HCT116 (cell line): ENCODE results near the gene YY1. TPM values are rescaled to one million over a fixed set of nuclear protein-coding genes. Genes with fewer than 3 reads are reported as not detected.

Source experiments
- ATAC-seq: fragments of 200-7000 bp; cut with Tn5 transposase; 2 replicates; pipeline ENCODE4 v1.9.1; 2020; ENCODE audit warnings: mild to moderate bottlenecking, moderate library complexity
- BruUV-seq: library from RNA; stranded (reverse); fragments of 400-500 nt; replicated peaks from 2 replicates; lab custom pipeline; 2021; lab: Mats Ljungman, UMichigan
- CTCF ChIA-PET: fragments of 300-600 bp; sonication (Branson Sonifier 250); formaldehyde crosslinking; loops from one replicate; lab custom pipeline; 2021; ENCODE audit warnings: antibody characterized with exemption; lab: Charles Lee
- POLR2A ChIA-PET: fragments of 300-600, 350-600 bp; sonication (Branson Sonifier 250); formaldehyde crosslinking; loops from one replicate; lab custom pipeline; 2021; ENCODE audit warnings: antibody characterized with exemption; lab: Charles Lee
- RAD21 ChIA-PET, 2 experiments: fragments of 300-600 bp; sonication (Branson Sonifier 250); formaldehyde crosslinking; loops; one replicate each; lab custom pipeline; 2023; ENCODE audit warnings: low total read pairs in 2 of 2; ENCODE audit not compliant: uncharacterized antibody in 2 of 2, unreplicated experiment in 2 of 2, low non-redundant PET in 1 of 2; lab: Charles Lee
- DNase-seq: peaks from one replicate; pipeline ENCODE4 v3.0.0-alpha.2; 2010; ENCODE audit warnings: low read depth, low spot score
- H2AFZ ChIP-seq: fragments of 200-600 bp; shearing (Covaris generic), sonication (generic); 2 replicates; pipeline ENCODE4 v1.6.1; 2017; ENCODE audit warnings: low read depth, mixed run types, mixed read lengths, antibody characterized with exemption, low read length; ENCODE audit not compliant: poor library complexity, severe bottlenecking
- H3K27ac ChIP-seq: 2 replicates; pipeline ENCODE4 v1.5.1; 2012; ENCODE audit warnings: low read depth, low read length
- H3K27me3 ChIP-seq: fragments of 200-600 bp; sonication (generic); 2 replicates; pipeline ENCODE4 v1.6.1; 2016; ENCODE audit warnings: mixed run types, low read length, mixed read lengths; ENCODE audit not compliant: insufficient read depth
- H3K36me3 ChIP-seq, 2 experiments: fragments of 200-500 bp in 1 of 2; fragments of 200-600 bp in 1 of 2; sonication (Bioruptor generic) in 1 of 2; sonication (generic) in 1 of 2; 2 replicates each; pipeline versions ENCODE4 v1.5.1 to v1.6.1; 2014 to 2016; ENCODE audit warnings: low read length in 2 of 2, inconsistent platforms in 1 of 2, mixed read lengths in 1 of 2, mixed run types in 1 of 2; ENCODE audit not compliant: insufficient read depth in 2 of 2, control insufficient read depth in 1 of 2
- H3K4me1 ChIP-seq, 2 experiments: fragments of 200-600 bp in 1 of 2; sonication (generic) in 1 of 2; 2 replicates each; pipeline versions ENCODE4 v1.5.1 to v1.6.1; 2012 to 2017; ENCODE audit warnings: low read length in 2 of 2, inconsistent platforms in 1 of 2, mild to moderate bottlenecking in 1 of 2, mixed read lengths in 1 of 2, mixed run types in 1 of 2, moderate library complexity in 1 of 2; ENCODE audit not compliant: insufficient read depth in 2 of 2, control insufficient read depth in 1 of 2
- H3K4me2 ChIP-seq: fragments of 200-600 bp; sonication (generic); 2 replicates; pipeline ENCODE4 v1.6.1; 2017; ENCODE audit warnings: mixed run types, low read length, mixed read lengths
- H3K4me3 ChIP-seq, 2 experiments: fragments of 200-600 bp in 1 of 2; sonication (generic) in 1 of 2; replicated peaks in 1 of 2; 2 replicates each; pipeline ENCODE4 v1.5.1; 2011 to 2016; ENCODE audit warnings: low read length in 2 of 2, control low read depth in 1 of 2, low read depth in 1 of 2, mild to moderate bottlenecking in 1 of 2, mixed read lengths in 1 of 2, mixed run types in 1 of 2
- H3K79me2 ChIP-seq: fragments of 200-600 bp; sonication (generic); 2 replicates; pipeline ENCODE4 v1.6.1; 2017; ENCODE audit warnings: mild to moderate bottlenecking, mixed run types, low read length, moderate library complexity, mixed read lengths; ENCODE audit not compliant: insufficient read depth
- H3K9ac ChIP-seq: fragments of 200-600 bp; sonication (generic); 2 replicates; pipeline ENCODE4 v1.6.1; 2016; ENCODE audit warnings: low read length, mixed read lengths
- H3K9me2 ChIP-seq: fragments of 200-600 bp; sonication (generic), shearing (Covaris generic); 2 replicates; pipeline ENCODE4 v1.6.1; 2017; ENCODE audit warnings: mixed run types, mild to moderate bottlenecking, moderate library complexity; ENCODE audit not compliant: insufficient read depth
- H3K9me3 ChIP-seq, 2 experiments: fragments of 200-500 bp in 1 of 2; fragments of 200-600 bp in 1 of 2; sonication (Bioruptor generic) in 1 of 2; sonication (generic) in 1 of 2; 2 replicates each; pipeline ENCODE4 v1.6.1; 2014 to 2017; ENCODE audit warnings: low read length in 2 of 2, mixed read lengths in 2 of 2, inconsistent platforms in 1 of 2, low read depth in 1 of 2, mild to moderate bottlenecking in 1 of 2, mixed run types in 1 of 2, moderate library complexity in 1 of 2; ENCODE audit not compliant: control insufficient read depth in 1 of 2, insufficient read depth in 1 of 2
- H4K20me1 ChIP-seq: fragments of 200-600 bp; sonication (generic), shearing (Covaris generic); 2 replicates; pipeline ENCODE4 v1.6.1; 2017; ENCODE audit warnings: mixed run types, mild to moderate bottlenecking, moderate library complexity; ENCODE audit not compliant: insufficient read depth
- POLR2AphosphoS5 ChIP-seq: IDR thresholded peaks from 2 replicates; pipeline ENCODE4 v1.6.1; 2011; ENCODE audit warnings: mild to moderate bottlenecking, low read depth, low read length, moderate library complexity
- SIN3A ChIP-seq: IDR thresholded peaks from 2 replicates; pipeline ENCODE4 v1.6.1; 2012; ENCODE audit warnings: low read depth
- SP1 ChIP-seq: IDR thresholded peaks from 2 replicates; pipeline ENCODE4 v1.6.1; 2012; ENCODE audit warnings: low read depth
- YY1 ChIP-seq: IDR thresholded peaks from 2 replicates; pipeline ENCODE4 v1.6.1; 2011; ENCODE audit warnings: low read length, low read depth, moderate library complexity, mild to moderate bottlenecking; ENCODE audit not compliant: insufficient replicate concordance; ENCODE audit errors: extremely low read depth
- ZFX ChIP-seq: fragments of 450-650 bp; IDR thresholded peaks from 2 replicates; pipeline ENCODE4 v1.6.1; 2017
- intact Hi-C: fragments of 100-400 bp; cut with micrococcal nuclease; formaldehyde crosslinking; loops from 2 replicates; pipeline ENCODE4 v1.10.0; 2022
- total RNA-seq: library from RNA; stranded (reverse); gene quantifications from one replicate; pipeline ENCODE4 v1.2.1, GENCODE V29; 2021; ENCODE audit not compliant: unreplicated experiment
- TF ChIP-seq, protein P1 (sequence below): IDR thresholded peaks from 2 replicates; pipeline ENCODE4 v1.6.1; 2012
- TF ChIP-seq, protein P2 (sequence below): IDR thresholded peaks from 2 replicates; pipeline ENCODE4 v1.6.1; 2012

The YY1 gene
- total RNA-seq, 1 experiment from 2014 or later = 111 TPM

DNA sequence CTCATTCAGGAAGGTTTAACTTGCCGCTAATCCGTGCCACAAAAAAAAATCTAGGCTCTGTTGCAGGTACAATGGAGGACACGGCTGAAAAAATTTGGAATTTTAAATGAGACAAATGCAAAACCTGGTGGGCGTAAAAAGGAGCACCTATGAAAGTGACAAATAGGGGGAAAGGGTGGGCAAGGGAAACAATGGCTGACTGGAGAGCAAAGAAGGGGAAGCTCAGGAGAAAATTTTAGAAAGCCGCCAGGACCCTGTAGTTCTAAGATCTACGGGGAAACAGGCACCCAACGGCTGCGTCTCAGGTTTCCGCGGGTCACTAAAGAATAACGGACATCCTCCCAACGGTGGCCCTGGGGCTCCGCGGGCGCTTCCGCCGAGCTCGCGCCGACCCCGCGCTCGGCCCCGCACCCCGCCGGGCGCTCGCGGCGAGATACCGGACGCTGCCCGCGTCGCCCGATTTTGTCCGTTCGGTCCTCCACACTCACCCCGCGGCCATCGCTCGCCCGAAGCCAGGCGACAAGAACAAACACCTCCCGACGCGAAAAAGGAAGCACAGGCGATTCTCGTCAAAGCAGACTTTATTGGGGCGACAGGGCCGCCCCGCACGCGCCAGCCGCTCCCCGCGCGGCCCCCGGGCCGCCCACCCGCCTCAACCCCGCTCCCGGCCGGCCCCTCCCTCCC, 1.1 kb upstream of the YY1 start:
- intact Hi-C loops = loop anchor here (1.0 kb wide), 1 partner anchor 45 kb away; no protein-coding TSS in a partner anchor
- H3K27ac ChIP-seq = peak overlapping the region; percentile 99
- ChIA-PET RAD21 (no interaction called here), POLR2A (no interaction called here), CTCF (no interaction called here)
- H3K27me3 ChIP-seq = no peaks in the 10 kb centered on the region
- peak; percentile 4; the same call in 1 of the 2 replicates for ATAC-seq
- H2AFZ ChIP-seq = no peak overlapping the region
- DNase-seq = no peak
- no TSS peak for BruUV-seq
- no peak for TF ChIP-seq POLR2AphosphoS5
- 0 out of 2 replicates have a peak, but pooled peaks have one; percentile 35 for TF ChIP-seq SIN3A
- peak; percentile 32 for TF ChIP-seq SP1
- TF ChIP-seq ZFX = peak; percentile 56
- H3K9ac ChIP-seq = peak overlapping the region; percentile 98
- peaks cover 89% of the 10 kb centered on the region for H3K79me2 ChIP-seq
- peaks cover 11 to 27% of the 10 kb centered on the region in 2 experiments for H3K4me1 ChIP-seq
- no peaks in the 10 kb centered on the region for H3K9me2 ChIP-seq
- H3K4me2 ChIP-seq = peak overlapping the region; percentile 88
- no peaks in the 10 kb centered on the region for H3K9me3 ChIP-seq
- peak overlapping the region; percentile 84 to 88 for H3K4me3 ChIP-seq
- peaks cover 0 to 15% of the 10 kb centered on the region in 2 experiments; a peak in 2 of 4 replicates for H3K36me3 ChIP-seq
- peaks cover 9% of the 10 kb centered on the region for H4K20me1 ChIP-seq

DNA sequence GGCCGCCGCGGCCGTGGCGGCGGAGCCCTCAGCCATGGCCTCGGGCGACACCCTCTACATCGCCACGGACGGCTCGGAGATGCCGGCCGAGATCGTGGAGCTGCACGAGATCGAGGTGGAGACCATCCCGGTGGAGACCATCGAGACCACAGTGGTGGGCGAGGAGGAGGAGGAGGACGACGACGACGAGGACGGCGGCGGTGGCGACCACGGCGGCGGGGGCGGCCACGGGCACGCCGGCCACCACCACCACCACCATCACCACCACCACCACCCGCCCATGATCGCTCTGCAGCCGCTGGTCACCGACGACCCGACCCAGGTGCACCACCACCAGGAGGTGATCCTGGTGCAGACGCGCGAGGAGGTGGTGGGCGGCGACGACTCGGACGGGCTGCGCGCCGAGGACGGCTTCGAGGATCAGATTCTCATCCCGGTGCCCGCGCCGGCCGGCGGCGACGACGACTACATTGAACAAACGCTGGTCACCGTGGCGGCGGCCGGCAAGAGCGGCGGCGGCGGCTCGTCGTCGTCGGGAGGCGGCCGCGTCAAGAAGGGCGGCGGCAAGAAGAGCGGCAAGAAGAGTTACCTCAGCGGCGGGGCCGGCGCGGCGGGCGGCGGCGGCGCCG, 381 bp downstream of the YY1 start:
- H3K36me3 ChIP-seq = peaks cover 0 to 22% of the 10 kb centered on the region in 2 experiments; a peak in 2 of 4 replicates
- no TSS peak for BruUV-seq
- H2AFZ ChIP-seq = no peak overlapping the region
- TF ChIP-seq, protein P1, sequence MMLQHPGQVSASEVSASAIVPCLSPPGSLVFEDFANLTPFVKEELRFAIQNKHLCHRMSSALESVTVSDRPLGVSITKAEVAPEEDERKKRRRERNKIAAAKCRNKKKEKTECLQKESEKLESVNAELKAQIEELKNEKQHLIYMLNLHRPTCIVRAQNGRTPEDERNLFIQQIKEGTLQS = no peak
- TF ChIP-seq POLR2AphosphoS5 = 0 out of 2 replicates have a peak, but pooled peaks have one; percentile 53
- TF ChIP-seq YY1 = peak; percentile 4
- TF ChIP-seq, protein P2, sequence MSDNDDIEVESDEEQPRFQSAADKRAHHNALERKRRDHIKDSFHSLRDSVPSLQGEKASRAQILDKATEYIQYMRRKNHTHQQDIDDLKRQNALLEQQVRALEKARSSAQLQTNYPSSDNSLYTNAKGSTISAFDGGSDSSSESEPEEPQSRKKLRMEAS = peak; percentile 22; the same call in 1 of the 2 replicates
- ChIA-PET POLR2A (no interaction called here), CTCF (no interaction called here), RAD21 (no interaction called here)
- H3K4me2 ChIP-seq = peak overlapping the region; percentile 84
- H3K27ac ChIP-seq = peak overlapping the region; percentile 99
- DNase-seq (no peak), ATAC-seq (no peak)
- no peaks in the 10 kb centered on the region for H3K27me3 ChIP-seq
- peaks cover 89% of the 10 kb centered on the region for H3K79me2 ChIP-seq
- peaks cover 16% of the 10 kb centered on the region for H4K20me1 ChIP-seq
- intact Hi-C loops = no loop called here
- H3K9ac ChIP-seq = peak overlapping the region; percentile 97
- no peaks in the 10 kb centered on the region for H3K9me2 ChIP-seq
- no peaks in the 10 kb centered on the region for H3K9me3 ChIP-seq
- H3K4me1 ChIP-seq = peaks cover 11 to 33% of the 10 kb centered on the region in 2 experiments
- H3K4me3 ChIP-seq = peak overlapping the region; percentile 83 to 98
